Breast epithelium (tissue), 4 donors: Measurements from ENCODE around the gene DCDC2C. TPM values are rescaled to one million over a fixed set of nuclear protein-coding genes. Genes with fewer than 3 reads are reported as not detected.

Source experiments
- DNase-seq, 2 donors: peaks; one replicate each; pipeline ENCODE4 v3.0.0-alpha.2; 2019; ENCODE audit warnings: low spot score in 2 of 2
- H3K27ac ChIP-seq, 2 donors: fragments of 200-600 bp; sonication (generic) in 1 of 2; one replicate each; pipeline ENCODE4 v1.5.1; 2016 to 2019; ENCODE audit warnings: mild to moderate bottlenecking in 1 of 2
- H3K27me3 ChIP-seq, 2 donors: fragments of 200-600 bp; sonication (generic) in 1 of 2; one replicate each; pipeline versions ENCODE4 v1.5.1 to v1.6.0; 2017 to 2019; ENCODE audit warnings: control low read depth in 1 of 2, mild to moderate bottlenecking in 1 of 2
- H3K36me3 ChIP-seq: fragments of 200-600 bp; one replicate; pipeline ENCODE4 v1.5.1; 2019
- H3K4me1 ChIP-seq, 2 donors: fragments of 200-600 bp; sonication (generic); one replicate each; pipeline ENCODE4 v1.5.1; 2016 to 2019; ENCODE audit warnings: control low read depth in 1 of 2
- H3K4me3 ChIP-seq, 3 donors: fragments of 200-600 bp; sonication (generic); 1 replicate in 2 of 3; 2 replicates in 1 of 3; pipeline ENCODE4 v1.5.1; 2016 to 2019; ENCODE audit warnings: mild to moderate bottlenecking in 3 of 3, moderate library complexity in 2 of 3
- H3K9me3 ChIP-seq, 2 donors: fragments of 200-600 bp; sonication (generic) in 1 of 2; one replicate each; pipeline ENCODE4 v1.5.1; 2016 to 2019; ENCODE audit warnings: control low read depth in 1 of 2
- CTCF ChIP-seq, 3 donors: fragments of 450-650 bp; IDR thresholded peaks; one replicate each; pipeline ENCODE4 v1.5.1; 2016 to 2017; ENCODE audit warnings: antibody characterized with exemption in 3 of 3, mild to moderate bottlenecking in 3 of 3, moderate library complexity in 3 of 3
- POLR2A ChIP-seq: fragments of 450-650 bp; IDR thresholded peaks from one replicate; pipeline ENCODE4 v1.6.1; 2016; ENCODE audit warnings: antibody characterized with exemption, mild to moderate bottlenecking, moderate library complexity
- POLR2AphosphoS5 ChIP-seq, 3 donors: sonication (generic); formaldehyde crosslinking; IDR thresholded peaks; one replicate each; pipeline ENCODE4 v1.6.1; 2017; ENCODE audit warnings: antibody characterized with exemption in 3 of 3
- intact Hi-C: fragments of 100-400 bp; cut with DNase I; formaldehyde crosslinking; loops from one replicate; pipeline ENCODE4 v1.15.1; 2023; ENCODE audit warnings: low total_unique reads
- total RNA-seq, 3 donors: library from RNA; depleted of rRNA; stranded (reverse); fragments of >200 nt; gene quantifications; one replicate each; pipeline ENCODE4 v1.1.0, GENCODE V29; 2016

The DCDC2C gene
- total RNA-seq, 3 donors from 2014 or later = 0.33 to 0.59 (median 0.48) TPM

GRCh38 chr2:3743951-3744555, 40.7 kb downstream of the DCDC2C start:
- H3K36me3 ChIP-seq = no peaks in the 10 kb centered on the region
- H3K4me1 ChIP-seq = no peaks in the 10 kb centered on the region
- TF ChIP-seq POLR2A (no peak), POLR2AphosphoS5 (IDR thresholded peaks at IDR 0.05) (no peak), CTCF (IDR thresholded peaks at IDR 0.05) (no peak)
- no peaks in the 10 kb centered on the region for H3K27me3 ChIP-seq
- H3K27ac ChIP-seq = no peak overlapping the region
- intact Hi-C loops = no loop called here
- DNase-seq = no peak
- no peak overlapping the region for H3K4me3 ChIP-seq
- no peaks in the 10 kb centered on the region for H3K9me3 ChIP-seq

GRCh38 chr2:3745920-3746319, 42.5 kb downstream of the DCDC2C start:
- intact Hi-C loops = loop anchor here (5.0 kb wide), 1 partner anchor 634 kb away; no protein-coding TSS in a partner anchor
- no peaks in the 10 kb centered on the region for H3K4me1 ChIP-seq
- H3K27ac ChIP-seq = no peak overlapping the region
- no peak overlapping the region for H3K4me3 ChIP-seq
- no peaks in the 10 kb centered on the region for H3K27me3 ChIP-seq
- DNase-seq = no peak
- TF ChIP-seq POLR2A (no peak), CTCF (IDR thresholded peaks at IDR 0.05) (no peak), POLR2AphosphoS5 (IDR thresholded peaks at IDR 0.05) (no peak)
- H3K9me3 ChIP-seq = no peaks in the 10 kb centered on the region
- no peaks in the 10 kb centered on the region for H3K36me3 ChIP-seq

- H3K4me1 ChIP-seq = no peaks in the 10 kb centered on the region
- no peak for TF ChIP-seq POLR2A
- no peak for TF ChIP-seq POLR2AphosphoS5 (IDR thresholded peaks at IDR 0.05)
- no peak for TF ChIP-seq CTCF (IDR thresholded peaks at IDR 0.05)
- intact Hi-C loops = loop anchor here (5.0 kb wide), 1 partner anchor 635 kb away; no protein-coding TSS in a partner anchor
These were observed 43.8 kb downstream of the DCDC2C start for GRCh38 chr2:3747032-3747654.

GRCh38 chr2:3747826-3748225, 44.5 kb downstream of the DCDC2C start:
- no peak for DNase-seq
- intact Hi-C loops = loop anchor here (5.0 kb wide), 1 partner anchor 636 kb away; no protein-coding TSS in a partner anchor
- no peaks in the 10 kb centered on the region for H3K9me3 ChIP-seq
- H3K36me3 ChIP-seq = no peaks in the 10 kb centered on the region
- no peak overlapping the region for H3K27ac ChIP-seq
- H3K27me3 ChIP-seq = no peaks in the 10 kb centered on the region
- H3K4me3 ChIP-seq = no peak overlapping the region
- H3K4me1 ChIP-seq = no peaks in the 10 kb centered on the region
- TF ChIP-seq POLR2A = no peak
- TF ChIP-seq CTCF (IDR thresholded peaks at IDR 0.05) = no peak
- no peak for TF ChIP-seq POLR2AphosphoS5 (IDR thresholded peaks at IDR 0.05)

More at GRCh38 chr2:3747032-3747654, 43.8 kb downstream of the DCDC2C start:
- H3K36me3 ChIP-seq = no peaks in the 10 kb centered on the region
- DNase-seq = no peak
- no peak overlapping the region for H3K27ac ChIP-seq
- H3K4me3 ChIP-seq = no peak overlapping the region
- H3K27me3 ChIP-seq = no peaks in the 10 kb centered on the region
- H3K9me3 ChIP-seq = no peaks in the 10 kb centered on the region

GRCh38 chr2:3749201-3749600, 45.8 kb downstream of the DCDC2C start:
- no peaks in the 10 kb centered on the region for H3K9me3 ChIP-seq

More at GRCh38 chr2:3749201-3749600, 45.8 kb downstream of the DCDC2C start:
- Histone ChIP-seq H3K27me3 (no peaks in the 10 kb centered on the region), H3K36me3 (no peaks in the 10 kb centered on the region), H3K4me3 (no peak overlapping the region), H3K4me1 (no peaks in the 10 kb centered on the region), H3K27ac (no peak overlapping the region)
- intact Hi-C loops = loop anchor here (5.0 kb wide), 1 partner anchor 637 kb away; no protein-coding TSS in a partner anchor
- DNase-seq = no peak
- TF ChIP-seq POLR2AphosphoS5 (IDR thresholded peaks at IDR 0.05) = no peak
- no peak for TF ChIP-seq POLR2A
- no peak for TF ChIP-seq CTCF (IDR thresholded peaks at IDR 0.05)
